Progenitor cell of endocrine pancreas (in vitro differentiated cells): ENCODE data around the gene TMEM178B. TPM values are rescaled to one million over a fixed set of nuclear protein-coding genes. Genes with fewer than 3 reads are reported as not detected.

Experiments
- DNase-seq: peaks from one replicate; pipeline ENCODE4 v3.0.0; 2021; ENCODE audit warnings: low spot score; ENCODE audit not compliant: unreplicated experiment
- H3K27ac Mint-ChIP-seq: 2 replicates; pipeline ENCODE4 v1.8.0; 2021; ENCODE audit warnings: mild to moderate bottlenecking, moderate library complexity, mixed read lengths
- H3K27me3 Mint-ChIP-seq: 2 replicates; pipeline ENCODE4 v1.8.0; 2021; ENCODE audit warnings: mixed read lengths
- H3K36me3 Mint-ChIP-seq: 2 replicates; pipeline ENCODE4 v1.8.0; 2022; ENCODE audit warnings: mixed read lengths; ENCODE audit not compliant: insufficient read depth
- H3K4me1 Mint-ChIP-seq: 2 replicates; pipeline ENCODE4 v1.8.0; 2021; ENCODE audit warnings: low read depth, mixed read lengths
- H3K4me3 Mint-ChIP-seq: 2 replicates; pipeline ENCODE4 v1.8.0; 2021; ENCODE audit warnings: low read depth, mild to moderate bottlenecking, moderate library complexity, mixed read lengths
- H3K9me3 Mint-ChIP-seq: 2 replicates; pipeline ENCODE4 v1.8.0; 2021; ENCODE audit warnings: low read depth, mixed read lengths
- CTCF ChIP-seq: fragments of 200-600 bp; sonication (generic); IDR thresholded peaks from one replicate; pipeline ENCODE4 v1.5.0; 2021; ENCODE audit warnings: antibody characterized with exemption, mild to moderate bottlenecking; ENCODE audit not compliant: unreplicated experiment
- total RNA-seq: library from RNA; stranded (reverse); gene quantifications from 2 replicates; pipeline ENCODE4 v1.2.1, GENCODE V29; 2021

TMEM178B gene
- total RNA-seq, 1 donor from 2014 or later, result 2.8 TPM

- DNase-seq, result no peak
- no peak for TF ChIP-seq CTCF
- H3K4me3 Mint-ChIP-seq, result no peak overlapping the region
- peaks cover 8% of the 10 kb centered on the region for H3K4me1 Mint-ChIP-seq
- no peaks in the 10 kb centered on the region for H3K9me3 Mint-ChIP-seq
- H3K27ac Mint-ChIP-seq, result no peak overlapping the region
- no peaks in the 10 kb centered on the region for H3K36me3 Mint-ChIP-seq
- no peaks in the 10 kb centered on the region for H3K27me3 Mint-ChIP-seq
Measured at GRCh38 chr7:141360416-141360760, 286.5 kb downstream of the TMEM178B start.

GRCh38 chr7:141360803-141361202, 286.9 kb downstream of the TMEM178B start:
- peaks cover 8% of the 10 kb centered on the region for H3K4me1 Mint-ChIP-seq
- no peak overlapping the region for H3K4me3 Mint-ChIP-seq
- no peaks in the 10 kb centered on the region for H3K9me3 Mint-ChIP-seq
- DNase-seq, result no peak
- no peak for TF ChIP-seq CTCF
- H3K36me3 Mint-ChIP-seq, result no peaks in the 10 kb centered on the region
- no peaks in the 10 kb centered on the region for H3K27me3 Mint-ChIP-seq
- H3K27ac Mint-ChIP-seq, result no peak overlapping the region

- DNase-seq, result no peak
- Mint-ChIP-seq H3K4me1 (peaks cover 12% of the 10 kb centered on the region), H3K27me3 (no peaks in the 10 kb centered on the region), H3K4me3 (no peak overlapping the region), H3K36me3 (no peaks in the 10 kb centered on the region), H3K9me3 (no peaks in the 10 kb centered on the region), H3K27ac (no peak overlapping the region)
- no peak for TF ChIP-seq CTCF
Measured at GRCh38 chr7:141361479-141361878, 287.6 kb downstream of the TMEM178B start.

- H3K4me3 Mint-ChIP-seq, result no peak overlapping the region
- no peak for TF ChIP-seq CTCF
- H3K9me3 Mint-ChIP-seq, result no peaks in the 10 kb centered on the region
- no peaks in the 10 kb centered on the region for H3K36me3 Mint-ChIP-seq
- DNase-seq, result no peak
- no peak overlapping the region for H3K27ac Mint-ChIP-seq
- peaks cover 16% of the 10 kb centered on the region for H3K4me1 Mint-ChIP-seq
- no peaks in the 10 kb centered on the region for H3K27me3 Mint-ChIP-seq
Measured at GRCh38 chr7:141361960-141362359, 288.1 kb downstream of the TMEM178B start.

GRCh38 chr7:141362580-141363435, 288.9 kb downstream of the TMEM178B start:
- Mint-ChIP-seq H3K36me3 (no peaks in the 10 kb centered on the region), H3K4me3 (no peak overlapping the region), H3K9me3 (no peaks in the 10 kb centered on the region), H3K27ac (no peak overlapping the region), H3K27me3 (no peaks in the 10 kb centered on the region), H3K4me1 (peaks cover 20% of the 10 kb centered on the region)
- no peak for DNase-seq
- no peak for TF ChIP-seq CTCF
